ENCODE data around the gene BIN2.
A peak's percentile ranks its signal among the peaks of the same experiment; 100 is the strongest.
"Not testable (repeated sequence)": the region's sequence is repeated elsewhere in the genome, so short reads cannot be mapped to it uniquely, and the experiment has no call there.

The BIN2 gene

DNA sequence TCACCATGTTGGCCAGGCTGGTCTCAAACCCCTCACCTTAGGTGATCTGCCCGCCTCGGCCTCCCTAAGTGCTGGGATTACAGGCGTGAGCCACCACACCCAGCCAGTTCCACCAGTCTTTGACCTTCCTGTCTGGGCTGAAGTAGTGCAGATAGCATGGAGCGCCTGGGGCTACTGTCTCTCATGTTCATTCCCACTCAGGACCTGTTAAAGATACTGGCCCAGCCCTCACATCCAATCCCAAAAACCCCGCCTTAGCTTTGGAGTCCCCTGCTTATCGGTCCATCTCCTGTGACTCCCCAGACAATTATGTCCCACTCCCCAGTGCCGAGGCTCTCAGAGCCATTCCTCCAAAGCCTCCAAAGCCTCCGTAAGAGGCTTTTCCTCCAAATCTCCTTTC lies 34.5 kb upstream of the BIN2 start:
- Mint-ChIP-seq H3K4me1 (peaks cover 48% of the 10 kb centered on the region), H3K9me3 (peaks cover 2% of the 10 kb centered on the region), H3K36me3 (peaks cover 48% of the 10 kb centered on the region), H3K4me3 (peak overlapping the region; percentile 7), H3K27me3 (peaks cover 16% of the 10 kb centered on the region), H3K27ac (peak overlapping the region; percentile 68)
- ATAC-seq: no peak

DNA sequence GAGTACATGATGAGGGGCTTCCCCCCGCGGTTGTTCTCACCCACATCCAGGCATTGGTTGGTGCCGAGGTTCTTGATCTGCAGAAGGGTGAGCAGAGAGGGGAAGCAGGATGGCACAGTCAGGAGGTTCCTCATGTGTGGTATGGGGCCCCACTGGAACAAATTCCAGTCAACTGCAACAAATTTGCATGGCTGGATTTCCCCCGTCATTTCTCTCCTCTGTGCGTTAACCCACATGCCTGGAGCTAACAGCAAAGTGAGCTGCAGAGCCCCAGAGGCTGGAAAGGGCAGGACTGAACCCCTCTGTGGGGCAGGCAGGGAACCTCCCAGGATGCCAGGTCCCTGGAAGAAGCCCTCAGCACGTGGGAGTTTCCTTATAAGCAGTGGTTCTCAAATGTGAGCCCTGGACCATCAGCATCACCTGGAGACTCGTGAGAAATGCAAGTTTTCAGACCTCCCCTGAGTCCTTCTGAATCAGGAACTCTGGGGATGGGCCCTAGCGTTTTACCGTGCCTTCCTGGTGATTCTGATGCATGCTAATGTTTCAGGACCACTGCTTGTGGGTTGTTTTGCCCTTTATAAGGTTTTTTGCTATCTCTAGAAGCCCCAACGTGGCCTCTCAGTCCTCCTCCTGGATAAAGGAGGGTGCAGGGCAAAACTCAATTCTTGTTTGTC lies 33.5 kb upstream of the BIN2 start:
- Mint-ChIP-seq H3K4me3 (peak overlapping the region; percentile 64), H3K27me3 (peaks cover 16% of the 10 kb centered on the region), H3K36me3 (peaks cover 41% of the 10 kb centered on the region)

DNA sequence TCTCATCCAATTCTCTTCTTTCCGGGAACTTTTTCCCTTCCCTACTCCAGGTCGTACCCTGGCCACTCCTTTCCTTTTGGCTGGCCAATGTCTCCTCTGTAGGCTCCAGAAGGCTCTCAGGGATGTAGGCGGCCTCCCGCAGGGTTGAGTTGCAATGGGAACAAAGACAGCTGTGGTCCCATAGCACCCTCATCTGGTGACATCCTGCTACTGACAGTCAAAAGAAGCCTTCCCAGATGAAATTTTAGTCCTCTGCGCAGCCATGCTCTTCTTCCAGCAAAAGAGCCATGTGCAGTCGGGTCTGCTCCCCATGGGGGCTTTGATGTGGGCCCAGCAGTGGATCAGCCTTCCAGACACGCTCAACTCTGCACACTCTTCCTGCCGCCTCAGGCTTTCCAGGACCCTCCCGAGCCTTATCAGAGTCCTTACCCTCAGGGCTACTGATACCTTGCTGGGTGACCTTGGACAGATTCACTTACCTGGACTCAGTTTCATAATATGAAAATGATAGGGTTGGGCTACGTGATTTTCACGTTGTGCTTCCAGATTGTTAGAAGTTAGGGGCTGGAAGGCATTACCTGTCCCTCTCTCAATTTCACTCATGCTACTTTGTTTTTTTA lies 28.0 kb upstream of the BIN2 start:
- H3K4me3 Mint-ChIP-seq: no peak overlapping the region
- no peaks in the 10 kb centered on the region for H3K27me3 Mint-ChIP-seq
- no peak for ATAC-seq
- peaks cover 9% of the 10 kb centered on the region for H3K4me1 Mint-ChIP-seq
- H3K27ac Mint-ChIP-seq: no peak overlapping the region
- H3K9me3 Mint-ChIP-seq: peaks cover under 1% of the 10 kb centered on the region
- peaks cover 4% of the 10 kb centered on the region for H3K36me3 Mint-ChIP-seq

More for the DNA sequence above, 33.5 kb upstream of the BIN2 start:
- Mint-ChIP-seq H3K27ac (peak overlapping the region; percentile 68), H3K9me3 (peaks cover 2% of the 10 kb centered on the region), H3K4me1 (peaks cover 48% of the 10 kb centered on the region)
- ATAC-seq: peak; percentile 94

DNA sequence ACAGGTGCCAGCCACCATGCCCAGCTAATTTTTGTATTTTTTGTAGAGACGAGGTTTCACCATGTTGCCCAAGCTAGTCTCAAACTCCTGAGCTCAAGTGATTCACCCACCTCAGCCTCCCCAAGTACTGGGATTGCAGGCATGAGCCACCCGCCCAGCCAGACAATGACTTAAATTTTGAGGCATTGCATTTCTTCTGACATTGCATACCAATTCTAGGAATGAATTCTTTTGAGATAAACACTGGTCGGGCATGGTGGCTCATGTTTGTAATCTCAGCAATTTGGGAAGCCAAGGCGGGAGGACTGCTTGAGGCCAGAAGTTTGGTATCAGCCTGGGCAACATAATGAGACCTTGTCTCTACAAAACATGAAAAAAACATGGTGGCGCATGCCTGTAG lies 25.1 kb upstream of the BIN2 start:
- no peak for ATAC-seq
- H3K9me3 Mint-ChIP-seq: no peaks in the 10 kb centered on the region
- no peak overlapping the region for H3K4me3 Mint-ChIP-seq
- no peaks in the 10 kb centered on the region for H3K36me3 Mint-ChIP-seq
- peaks cover 11% of the 10 kb centered on the region for H3K4me1 Mint-ChIP-seq
- H3K27me3 Mint-ChIP-seq: no peaks in the 10 kb centered on the region
- no peak overlapping the region for H3K27ac Mint-ChIP-seq

DNA sequence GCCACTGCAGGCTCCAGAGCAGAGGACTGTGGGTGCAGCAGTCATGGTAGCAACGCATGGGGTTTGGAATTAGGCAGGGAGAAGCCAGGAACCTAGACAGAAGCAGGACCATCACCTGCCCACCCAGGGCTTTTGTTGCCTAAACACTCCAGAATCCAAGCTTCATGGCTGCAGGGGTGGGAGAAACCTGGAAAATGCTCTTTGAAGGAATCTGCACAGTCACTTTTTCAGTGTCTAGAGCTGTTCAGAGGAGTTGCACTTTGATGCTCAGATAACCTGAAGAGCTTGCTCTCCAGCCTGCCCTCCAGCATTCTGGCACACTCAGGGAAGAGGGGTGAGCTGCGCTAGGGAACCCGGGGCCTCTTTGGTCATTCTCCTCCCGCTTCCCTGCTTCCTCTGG lies 24.1 kb upstream of the BIN2 start:
- Mint-ChIP-seq H3K27me3 (no peaks in the 10 kb centered on the region), H3K36me3 (no peaks in the 10 kb centered on the region), H3K27ac (no peak overlapping the region), H3K4me1 (peaks cover 19% of the 10 kb centered on the region), H3K9me3 (no peaks in the 10 kb centered on the region), H3K4me3 (no peak overlapping the region)
- ATAC-seq: no peak

DNA sequence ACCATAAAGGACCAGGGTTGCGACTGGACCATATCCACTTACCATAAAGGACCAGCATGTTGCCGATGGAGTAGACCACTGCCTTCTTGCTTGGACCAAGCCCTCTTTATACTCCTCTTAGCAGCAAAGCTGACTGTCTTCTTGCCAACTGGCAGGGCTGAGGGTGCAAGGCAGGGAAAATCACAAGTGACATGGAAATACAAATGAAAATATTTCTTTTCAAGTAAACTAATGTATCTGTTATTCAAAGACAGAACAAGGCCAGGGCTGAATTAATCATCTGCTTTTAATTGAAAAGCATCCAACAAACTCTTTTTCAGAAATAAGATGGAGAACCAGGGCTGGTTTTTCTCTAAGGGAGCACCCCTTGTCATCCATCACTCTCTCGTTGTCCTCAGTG lies 22.6 kb upstream of the BIN2 start, which contains the start of gene CELA1:
TSS of gene CELA1 (minus strand) at position 99 of the 400 bp plus-strand sequence. CDS start at position 58, 41 bp downstream.
- no peaks in the 10 kb centered on the region for H3K36me3 Mint-ChIP-seq
- peaks cover 24% of the 10 kb centered on the region for H3K4me1 Mint-ChIP-seq
- no peak for ATAC-seq
- H3K27ac Mint-ChIP-seq: no peak within 1 kb of the TSS
- H3K9me3 Mint-ChIP-seq: no peaks in the 10 kb centered on the region
- H3K27me3 Mint-ChIP-seq: no peaks in the 10 kb centered on the region
- H3K4me3 Mint-ChIP-seq: no peak within 1 kb of the TSS

DNA sequence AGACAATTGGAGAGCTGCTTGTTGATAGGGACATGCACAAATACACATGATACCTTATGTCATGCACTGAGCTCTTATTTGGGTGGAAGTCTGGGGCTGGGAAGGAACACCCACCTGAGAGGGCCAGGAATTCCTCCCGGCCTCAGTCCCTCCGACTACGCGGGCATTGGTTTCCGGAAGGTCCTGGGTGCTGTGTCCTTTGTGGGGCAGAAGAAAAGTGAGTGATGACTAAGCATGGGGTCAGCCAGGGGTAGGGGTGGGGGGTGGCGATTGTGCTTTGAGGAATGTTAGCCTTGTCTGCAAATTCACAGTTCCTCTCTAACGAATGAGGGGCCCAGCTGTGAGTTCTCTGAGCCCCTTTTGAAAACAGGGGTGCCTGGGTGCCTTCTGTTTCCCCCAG lies 21.7 kb upstream of the BIN2 start:
- Mint-ChIP-seq H3K4me3 (no peak overlapping the region), H3K36me3 (no peaks in the 10 kb centered on the region), H3K9me3 (no peaks in the 10 kb centered on the region), H3K4me1 (peaks cover 31% of the 10 kb centered on the region), H3K27ac (no peak overlapping the region), H3K27me3 (no peaks in the 10 kb centered on the region)
- ATAC-seq: no peak

DNA sequence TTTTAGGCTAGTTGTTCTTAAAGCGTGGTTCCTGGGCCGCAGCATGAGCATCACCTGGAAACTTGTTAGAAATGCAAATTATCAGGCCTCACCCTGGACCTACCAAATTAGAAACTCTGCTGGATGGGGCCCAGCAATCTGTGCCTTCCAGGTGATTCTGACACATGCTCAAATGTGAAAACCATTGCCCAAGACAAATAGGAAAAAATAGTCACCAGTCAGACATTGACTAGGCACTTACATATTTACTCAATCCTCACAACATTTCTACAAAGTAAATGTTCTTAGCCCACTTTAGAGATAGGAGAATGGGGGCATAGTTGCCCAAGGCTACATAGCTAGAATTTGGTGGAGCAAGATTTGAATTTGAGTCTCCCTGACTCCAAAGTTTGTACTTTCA lies 19.2 kb upstream of the BIN2 start:
- H3K9me3 Mint-ChIP-seq: no peaks in the 10 kb centered on the region
- no peak overlapping the region for H3K27ac Mint-ChIP-seq
- H3K27me3 Mint-ChIP-seq: no peaks in the 10 kb centered on the region
- peak; percentile 34 for ATAC-seq
- no peaks in the 10 kb centered on the region for H3K36me3 Mint-ChIP-seq
- H3K4me1 Mint-ChIP-seq: peaks cover 31% of the 10 kb centered on the region
- H3K4me3 Mint-ChIP-seq: no peak overlapping the region

DNA sequence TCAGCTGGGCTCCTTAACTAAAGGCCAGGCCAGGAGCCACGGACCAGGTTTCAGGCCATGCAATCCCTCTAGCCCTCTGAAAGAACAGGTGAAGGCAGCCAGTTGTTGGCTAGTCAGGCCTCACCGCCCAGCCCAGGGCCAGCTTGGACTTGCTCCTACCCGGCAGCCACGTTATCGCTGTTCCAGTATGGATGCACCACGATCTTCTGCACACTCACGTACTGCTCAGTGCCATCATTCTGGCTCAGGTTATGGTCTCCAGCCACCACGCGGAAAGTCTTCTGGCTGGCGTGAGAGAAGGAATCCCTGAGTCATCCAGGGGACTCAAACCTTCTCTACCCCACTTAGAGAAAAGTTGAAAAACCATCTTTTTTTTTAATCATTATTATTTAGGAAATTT lies 18.4 kb upstream of the BIN2 start:
- peaks cover 31% of the 10 kb centered on the region for H3K4me1 Mint-ChIP-seq
- no peaks in the 10 kb centered on the region for H3K27me3 Mint-ChIP-seq
- H3K27ac Mint-ChIP-seq: no peak overlapping the region

DNA sequence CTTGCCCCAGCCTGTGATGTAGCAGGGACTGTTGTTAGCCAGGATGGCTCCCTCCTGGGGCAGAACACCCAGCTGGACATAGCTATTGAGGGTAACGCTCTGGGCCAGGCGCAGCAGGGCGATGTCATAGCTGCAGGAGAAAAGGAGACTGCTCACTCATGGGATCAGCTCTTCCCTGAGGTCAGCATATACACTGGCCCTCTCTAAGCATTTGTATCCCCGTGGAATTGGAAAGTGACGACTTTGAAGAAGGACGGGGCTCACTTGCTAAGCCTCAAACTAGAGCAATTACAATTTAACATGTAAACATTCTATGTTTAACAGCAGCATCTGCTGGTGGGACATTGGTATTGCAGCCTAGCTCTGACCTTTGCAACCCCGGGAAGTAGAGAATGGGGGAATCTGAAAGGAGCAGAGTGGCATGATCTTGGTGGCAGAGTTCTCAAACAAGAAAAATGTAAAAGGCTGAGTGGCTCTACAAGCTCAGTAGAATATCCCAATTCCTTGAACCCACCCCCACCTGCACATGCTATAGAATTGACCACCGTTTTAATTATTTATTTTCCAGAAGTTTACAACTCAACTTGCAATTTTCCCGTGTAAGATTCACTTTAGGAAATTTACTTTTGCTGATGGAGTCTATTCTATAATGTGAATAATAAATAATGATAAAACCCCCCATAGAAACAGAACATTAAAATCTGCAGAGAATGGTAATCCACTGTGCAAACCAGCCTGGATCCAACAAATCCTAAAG lies 17.5 kb upstream of the BIN2 start:
- Mint-ChIP-seq H3K4me1 (peaks cover 38% of the 10 kb centered on the region), H3K36me3 (no peaks in the 10 kb centered on the region), H3K27me3 (no peaks in the 10 kb centered on the region), H3K9me3 (no peaks in the 10 kb centered on the region), H3K27ac (no peak overlapping the region), H3K4me3 (peak overlapping the region; percentile 38)
- ATAC-seq: peak; percentile 69

More for the DNA sequence above, 18.4 kb upstream of the BIN2 start:
- no peak for ATAC-seq
- H3K9me3 Mint-ChIP-seq: no peaks in the 10 kb centered on the region
- H3K36me3 Mint-ChIP-seq: no peaks in the 10 kb centered on the region
- no peak overlapping the region for H3K4me3 Mint-ChIP-seq

DNA sequence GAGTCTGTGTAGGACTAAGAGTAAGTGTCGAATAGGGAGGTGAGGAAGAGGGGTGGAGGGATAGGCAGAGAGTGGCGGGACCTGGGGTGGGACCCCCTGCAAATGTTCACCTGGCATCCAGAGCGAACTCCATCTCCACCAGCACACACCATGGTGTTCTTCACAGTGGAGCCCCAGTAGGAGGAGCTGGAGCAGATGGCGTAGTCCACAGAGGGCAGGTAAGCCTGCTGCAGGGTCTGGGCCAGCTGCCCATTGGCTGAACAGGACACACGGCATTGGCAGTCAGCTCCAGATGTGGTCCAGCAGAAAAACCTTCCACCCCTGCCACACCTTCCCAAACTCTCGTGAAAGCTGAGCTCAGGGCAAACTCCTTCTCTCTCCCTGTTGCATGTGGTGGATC lies 15.8 kb upstream of the BIN2 start:
- ATAC-seq: no peak
- Mint-ChIP-seq H3K4me1 (peaks cover 38% of the 10 kb centered on the region), H3K4me3 (no peak overlapping the region), H3K9me3 (no peaks in the 10 kb centered on the region), H3K27ac (no peak overlapping the region), H3K36me3 (no peaks in the 10 kb centered on the region), H3K27me3 (no peaks in the 10 kb centered on the region)

DNA sequence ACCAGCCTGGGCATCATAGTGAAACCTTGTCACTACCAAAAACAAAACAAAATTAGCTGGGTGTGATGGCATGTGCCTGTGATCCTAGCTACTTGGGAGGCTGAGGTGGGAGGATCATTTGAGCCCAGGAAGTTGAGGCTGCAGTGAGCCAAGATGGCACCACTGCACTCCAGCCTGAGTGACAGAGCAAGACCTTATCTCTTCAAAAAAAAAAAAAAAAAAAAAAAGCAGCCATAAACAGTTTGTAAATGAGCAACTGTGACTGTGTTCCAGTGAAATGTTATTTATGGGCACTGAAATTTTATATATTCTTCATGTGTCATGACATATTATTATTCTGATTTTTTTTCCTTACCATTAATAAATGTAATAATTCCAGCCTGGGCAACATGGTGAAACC lies 13.4 kb upstream of the BIN2 start:
- H3K27ac Mint-ChIP-seq, H3K36me3 Mint-ChIP-seq, H3K4me3 Mint-ChIP-seq, H3K9me3 Mint-ChIP-seq, H3K27me3 Mint-ChIP-seq, ATAC-seq: not testable (repeated sequence)
- H3K4me1 Mint-ChIP-seq: peaks cover 18% of the 10 kb centered on the region

DNA sequence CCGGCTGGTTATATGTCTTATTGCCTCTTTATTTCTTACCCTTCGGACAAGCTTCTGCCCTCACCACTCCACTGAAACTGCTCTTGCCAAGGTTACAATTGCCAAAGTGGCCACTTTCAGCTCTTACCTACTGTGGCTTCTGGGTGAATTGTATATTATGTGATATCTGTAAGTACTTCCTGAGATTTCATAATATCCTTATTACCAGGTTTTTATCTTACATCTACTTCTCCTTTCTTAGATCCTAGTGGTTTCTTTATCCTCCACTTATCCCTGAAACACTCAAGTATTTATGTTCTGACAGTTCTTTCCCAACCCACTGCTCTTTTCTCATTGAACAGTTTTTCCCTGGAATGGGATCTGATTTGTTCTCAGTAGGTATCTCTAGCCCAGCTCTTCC lies 12.0 kb upstream of the BIN2 start:
- no peak for ATAC-seq
- peaks cover 7% of the 10 kb centered on the region for H3K4me1 Mint-ChIP-seq
- no peaks in the 10 kb centered on the region for H3K36me3 Mint-ChIP-seq
- no peaks in the 10 kb centered on the region for H3K27me3 Mint-ChIP-seq
- H3K27ac Mint-ChIP-seq: no peak overlapping the region
- H3K4me3 Mint-ChIP-seq: no peak overlapping the region
- no peaks in the 10 kb centered on the region for H3K9me3 Mint-ChIP-seq

DNA sequence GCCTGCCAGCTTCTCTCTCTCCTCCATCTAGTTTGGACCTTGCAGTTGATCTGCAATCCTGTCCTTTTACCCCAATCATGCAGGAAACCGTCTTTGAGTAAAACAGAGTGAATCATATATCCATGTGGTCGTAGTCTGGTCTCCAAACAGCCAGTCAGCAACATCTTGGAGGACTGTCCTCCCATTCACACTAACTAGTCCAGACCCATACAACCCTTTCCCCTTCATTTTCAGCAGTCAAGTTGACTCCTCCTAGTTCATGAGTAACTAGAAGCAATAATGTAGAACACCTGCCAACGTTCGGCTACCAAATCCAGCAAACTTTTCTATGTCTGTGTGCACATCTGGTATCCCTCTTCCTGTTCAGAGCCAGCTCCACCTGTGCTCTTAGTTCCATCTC lies 10.8 kb upstream of the BIN2 start:
- Mint-ChIP-seq H3K4me3 (no peak overlapping the region), H3K9me3 (no peaks in the 10 kb centered on the region), H3K36me3 (no peaks in the 10 kb centered on the region), H3K27ac (no peak overlapping the region), H3K27me3 (no peaks in the 10 kb centered on the region), H3K4me1 (peaks cover 11% of the 10 kb centered on the region)
- ATAC-seq: no peak

DNA sequence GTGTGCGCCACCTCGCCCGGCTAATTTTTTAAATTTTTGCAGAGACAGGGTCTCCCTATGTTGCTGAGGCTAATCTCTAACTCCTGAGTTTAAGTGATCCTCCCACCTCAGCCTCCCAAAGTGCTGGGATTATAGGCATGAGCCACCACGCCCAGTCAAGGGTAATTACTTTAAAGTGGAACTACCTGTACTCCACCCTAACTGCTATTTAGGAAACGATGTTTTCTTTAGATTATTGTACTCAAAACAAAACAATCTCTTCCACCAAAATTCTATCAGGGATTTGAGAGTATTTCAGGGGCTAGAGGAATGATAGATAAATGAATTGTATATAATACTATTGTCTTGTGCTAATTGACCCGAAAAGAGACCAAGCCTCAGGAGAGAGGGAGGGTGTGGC lies 9.6 kb upstream of the BIN2 start:
- no peaks in the 10 kb centered on the region for H3K27me3 Mint-ChIP-seq
- no peak for ATAC-seq
- peaks cover 22% of the 10 kb centered on the region for H3K4me1 Mint-ChIP-seq
- H3K4me3 Mint-ChIP-seq: no peak overlapping the region
- H3K27ac Mint-ChIP-seq: no peak overlapping the region
- H3K9me3 Mint-ChIP-seq: no peaks in the 10 kb centered on the region
- no peaks in the 10 kb centered on the region for H3K36me3 Mint-ChIP-seq

DNA sequence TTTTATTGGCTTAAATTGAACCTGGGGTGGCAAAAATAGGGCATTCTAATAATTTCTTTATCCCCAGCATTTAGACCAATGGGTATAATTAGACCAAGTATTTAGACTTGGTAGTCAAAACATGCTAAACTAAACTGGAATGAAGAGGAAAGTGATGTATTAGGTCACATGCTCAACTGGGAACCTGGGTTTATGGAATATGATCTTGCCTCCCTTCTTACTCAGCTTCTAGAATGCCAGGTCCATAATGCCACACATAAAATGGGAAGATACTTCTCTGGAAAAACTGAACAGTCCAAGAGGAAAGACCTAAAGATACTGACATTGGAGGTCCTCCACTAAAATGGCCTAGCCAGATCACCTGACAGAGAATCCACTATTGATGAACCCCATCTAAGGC lies 6.2 kb upstream of the BIN2 start:
- no peaks in the 10 kb centered on the region for H3K9me3 Mint-ChIP-seq
- no peak for ATAC-seq
- peaks cover 39% of the 10 kb centered on the region for H3K4me1 Mint-ChIP-seq
- no peaks in the 10 kb centered on the region for H3K27me3 Mint-ChIP-seq
- peak overlapping the region; percentile 12 for H3K27ac Mint-ChIP-seq
- H3K36me3 Mint-ChIP-seq: no peaks in the 10 kb centered on the region
- no peak overlapping the region for H3K4me3 Mint-ChIP-seq

Measured in stimulated activated memory B cell treated with anti-CD40 and anti-IgM and Interleukin-4, amounts not matched to agents 10 μg/mL and 1 μg/mL and 100 μg/mL, for 72 hours (primary cell).